HepG2 (cell line): ENCODE data around the gene MFNG. TPM values are rescaled to one million over a fixed set of nuclear protein-coding genes. Genes with fewer than 3 reads are reported as not detected.

Source experiments
- ASH2L ChIP-seq: fragments of 300-600, 200-600 bp; sonication (generic); IDR thresholded peaks from 2 replicates; pipeline ENCODE4 v1.7.0; 2017; ENCODE audit warnings: low read depth, mild to moderate bottlenecking, moderate library complexity, mixed read lengths, low read length; ENCODE audit not compliant: insufficient read length
- ATF1 ChIP-seq: IDR thresholded peaks from 2 replicates; pipeline ENCODE4 v1.6.1; 2016; ENCODE audit warnings: mild to moderate bottlenecking, control low read depth
- EHMT2 ChIP-seq: fragments of 200-600 bp; sonication (generic); IDR thresholded peaks from 2 replicates; pipeline ENCODE4 v1.7.0; 2017; ENCODE audit warnings: antibody characterized with exemption, low read depth, low read length, borderline replicate concordance
- EP300 ChIP-seq, 3 experiments: sonication (generic) in 1 of 3; formaldehyde crosslinking in 1 of 3; IDR thresholded peaks; 2 replicates each; pipeline versions ENCODE4 v1.5.1 to v1.6.1; 2011 to 2020; ENCODE audit warnings: low read depth in 2 of 3, low read length in 2 of 3, borderline replicate concordance in 1 of 3, improper control_type of control experiment in 1 of 3, mild to moderate bottlenecking in 1 of 3, missing genetic modification reagents in 1 of 3, moderate library complexity in 1 of 3
- KDM3A ChIP-seq: IDR thresholded peaks from 2 replicates; pipeline ENCODE4 v1.6.1; 2018; ENCODE audit warnings: low read depth, missing compliant biosample characterization
- KLF9 ChIP-seq: IDR thresholded peaks from 2 replicates; pipeline ENCODE4 v1.6.1; 2016; ENCODE audit warnings: low read depth
- MIER2 ChIP-seq: IDR thresholded peaks from 2 replicates; pipeline ENCODE4 v1.6.1; 2016; ENCODE audit warnings: missing biosample characterization, missing genetic modification reagents
- MTA1 ChIP-seq: sonication (generic); formaldehyde crosslinking; IDR thresholded peaks from 2 replicates; pipeline ENCODE4 v1.4.0; 2020; ENCODE audit warnings: missing genetic modification reagents, mild to moderate bottlenecking, borderline replicate concordance
- NFE2L2 ChIP-seq: fragments of 150-350 bp; IDR thresholded peaks from 2 replicates; pipeline ENCODE4 v1.6.1; 2014; ENCODE audit warnings: low read length
- NFYB ChIP-seq: sonication (generic); formaldehyde crosslinking; IDR thresholded peaks from 2 replicates; pipeline ENCODE4 v1.4.0; 2020; ENCODE audit warnings: missing genetic modification reagents
- NR2F2 ChIP-seq: IDR thresholded peaks from 2 replicates; pipeline ENCODE4 v1.6.1; 2012; ENCODE audit warnings: low read depth, inconsistent platforms, borderline replicate concordance
- PAF1 ChIP-seq: IDR thresholded peaks from 2 replicates; pipeline ENCODE4 v1.6.1; 2016; ENCODE audit warnings: missing genetic modification reagents, missing compliant biosample characterization
- PAX8 ChIP-seq: sonication (generic); formaldehyde crosslinking; IDR thresholded peaks from 2 replicates; pipeline ENCODE4 v1.8.0; 2022; ENCODE audit warnings: mild to moderate bottlenecking, missing genetic modification reagents, borderline replicate concordance
- RAD21 ChIP-seq: fragments of 450-650 bp; formaldehyde crosslinking; IDR thresholded peaks from 2 replicates; pipeline ENCODE4 v1.5.0; 2020; ENCODE audit warnings: mild to moderate bottlenecking
- SIX4 ChIP-seq: sonication (generic); formaldehyde crosslinking; IDR thresholded peaks from 2 replicates; pipeline ENCODE4 v1.4.0; 2020; ENCODE audit warnings: missing genetic modification reagents
- SPEN ChIP-seq: sonication (generic); formaldehyde crosslinking; IDR thresholded peaks from 2 replicates; pipeline ENCODE4 v1.5.1; 2020; ENCODE audit warnings: low read depth, mild to moderate bottlenecking, missing genetic modification reagents
- SRSF1 ChIP-seq: fragments of 200-400 bp; formaldehyde crosslinking; optimal IDR thresholded peaks from 2 replicates; pipeline ENCODE3; 2017; ENCODE audit warnings: mild to moderate bottlenecking, low read depth, low read length, moderate library complexity
- TBX2 ChIP-seq: sonication (generic); formaldehyde crosslinking; IDR thresholded peaks from 2 replicates; pipeline ENCODE4 v1.5.0; 2020; ENCODE audit warnings: missing genetic modification reagents, mild to moderate bottlenecking, borderline replicate concordance
- ZNF12 ChIP-seq: sonication (generic); formaldehyde crosslinking; IDR thresholded peaks from 2 replicates; pipeline ENCODE4 v1.5.0; 2020; ENCODE audit warnings: missing genetic modification reagents
- ZNF354B ChIP-seq: sonication (generic); formaldehyde crosslinking; IDR thresholded peaks from 2 replicates; pipeline ENCODE4 v1.8.0; 2022; ENCODE audit warnings: mild to moderate bottlenecking, missing genetic modification reagents
- ZNF552 ChIP-seq: sonication (generic); formaldehyde crosslinking; IDR thresholded peaks from 2 replicates; pipeline ENCODE4 v1.9.0; 2022; ENCODE audit warnings: missing genetic modification reagents, mild to moderate bottlenecking, borderline replicate concordance
- ZNF562 ChIP-seq: sonication (generic); formaldehyde crosslinking; IDR thresholded peaks from 2 replicates; pipeline ENCODE4 v1.8.0; 2022; ENCODE audit warnings: missing genetic modification reagents, borderline replicate concordance
- ZNF670 ChIP-seq: sonication (generic); formaldehyde crosslinking; IDR thresholded peaks from 2 replicates; pipeline ENCODE4 v1.8.0; 2022; ENCODE audit warnings: mild to moderate bottlenecking, missing genetic modification reagents, borderline replicate concordance
- polyA plus RNA-seq, 8 experiments: library from polyadenylated mRNA; depleted of rRNA in 3 of 8; stranded (reverse) in 7 of 8; unstranded in 1 of 8; fragments of >200 nt; fragmentation: Illumina TruSeq in 4 of 8; extraction: Trizol in 4 of 8; gene quantifications; 2 replicates each; pipeline versions ENCODE4 v1.2.1 to v1.2.3, GENCODE V29; 2011 to 2016; ENCODE audit warnings: low read depth in 4 of 8, missing spikeins in 1 of 8, mixed read lengths in 1 of 8; ENCODE audit not compliant: insufficient read depth in 1 of 8
- total RNA-seq, 5 experiments: library from RNA; depleted of rRNA; stranded (reverse); fragments of >200 nt; fragmentation: Illumina TruSeq; extraction: Trizol; gene quantifications; 2 replicates each; pipeline ENCODE4 v1.2.3, GENCODE V29; 2016; ENCODE audit warnings: low read depth in 1 of 5
- TF ChIP-seq, protein P1 (sequence below), 2 experiments: sonication (generic) in 1 of 2; formaldehyde crosslinking in 1 of 2; IDR thresholded peaks; 2 replicates each; pipeline versions ENCODE4 v1.4.0 to v1.6.1; 2016 to 2020; ENCODE audit warnings: borderline replicate concordance in 1 of 2, low read depth in 1 of 2, mild to moderate bottlenecking in 1 of 2, missing genetic modification reagents in 1 of 2
- TF ChIP-seq, protein P2 (sequence below): IDR thresholded peaks from 2 replicates; pipeline ENCODE4 v1.6.1; 2016; ENCODE audit warnings: mild to moderate bottlenecking, missing biosample characterization, missing genetic modification reagents
- TF ChIP-seq, protein P3 (sequence below): sonication (generic); formaldehyde crosslinking; IDR thresholded peaks from 2 replicates; pipeline ENCODE4 v1.5.1; 2020; ENCODE audit warnings: mild to moderate bottlenecking, missing genetic modification reagents, borderline replicate concordance
- TF ChIP-seq, protein P4 (sequence below): sonication (generic); formaldehyde crosslinking; IDR thresholded peaks from 2 replicates; pipeline ENCODE4 v1.8.1; 2023; ENCODE audit warnings: mild to moderate bottlenecking, missing genetic modification reagents, borderline replicate concordance

Gene MFNG
- total and polyA plus RNA-seq, 2 of the 13 experiments (the other 11 are each of a cell fraction or from before 2014, with no cell fraction given), result 1.0 to 11.7 TPM

DNA sequence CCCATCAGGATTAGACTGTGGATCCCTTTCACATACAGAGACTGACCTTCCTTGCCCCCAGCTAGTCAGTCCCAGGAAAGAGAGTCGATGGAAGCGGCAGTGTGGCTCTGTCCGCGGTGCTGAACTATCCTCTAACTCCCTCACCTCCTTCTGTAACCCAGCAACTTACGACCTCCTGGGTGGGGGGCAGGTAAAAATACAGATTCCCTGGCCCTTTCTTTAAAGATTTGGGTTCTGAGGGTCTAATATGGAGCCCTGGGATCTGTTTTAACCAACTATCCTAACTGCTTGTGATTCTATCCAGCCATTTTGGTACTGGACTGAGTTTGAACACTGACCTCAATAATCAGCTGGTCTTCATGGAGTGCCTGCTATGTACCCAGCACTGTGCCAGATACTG is 23.2 kb downstream of the MFNG start (continued):
- TF ChIP-seq, protein P1, sequence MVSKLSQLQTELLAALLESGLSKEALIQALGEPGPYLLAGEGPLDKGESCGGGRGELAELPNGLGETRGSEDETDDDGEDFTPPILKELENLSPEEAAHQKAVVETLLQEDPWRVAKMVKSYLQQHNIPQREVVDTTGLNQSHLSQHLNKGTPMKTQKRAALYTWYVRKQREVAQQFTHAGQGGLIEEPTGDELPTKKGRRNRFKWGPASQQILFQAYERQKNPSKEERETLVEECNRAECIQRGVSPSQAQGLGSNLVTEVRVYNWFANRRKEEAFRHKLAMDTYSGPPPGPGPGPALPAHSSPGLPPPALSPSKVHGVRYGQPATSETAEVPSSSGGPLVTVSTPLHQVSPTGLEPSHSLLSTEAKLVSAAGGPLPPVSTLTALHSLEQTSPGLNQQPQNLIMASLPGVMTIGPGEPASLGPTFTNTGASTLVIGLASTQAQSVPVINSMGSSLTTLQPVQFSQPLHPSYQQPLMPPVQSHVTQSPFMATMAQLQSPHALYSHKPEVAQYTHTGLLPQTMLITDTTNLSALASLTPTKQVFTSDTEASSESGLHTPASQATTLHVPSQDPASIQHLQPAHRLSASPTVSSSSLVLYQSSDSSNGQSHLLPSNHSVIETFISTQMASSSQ (IDR thresholded peaks at IDR 0.05; ENCODE audit: low read depth), result no peak
- TF ChIP-seq, protein P1 (CRISPR knock-in tag; IDR thresholded peaks at IDR 0.05; ENCODE audit: borderline replicate concordance), result no peak
- TF ChIP-seq SPEN (CRISPR knock-in tag), result no peak
- no peak for TF ChIP-seq ATF1 (CRISPR knock-in tag)
- no peak for TF ChIP-seq ASH2L
- TF ChIP-seq EP300 (IDR thresholded peaks at IDR 0.05; ENCODE audit: low read depth in 2 of 2, low read length in 2 of 2), result no peak
- no peak for TF ChIP-seq EP300 (CRISPR knock-in tag; IDR thresholded peaks at IDR 0.05; ENCODE audit: borderline replicate concordance)
- TF ChIP-seq KDM3A (CRISPR knock-in tag), result no peak
- TF ChIP-seq RAD21 (CRISPR knock-in tag), result no peak
- no peak for TF ChIP-seq ZNF552 (CRISPR knock-in tag)
- TF ChIP-seq MIER2 (CRISPR knock-in tag), result peak; percentile 97
- no peak for TF ChIP-seq SIX4
- TF ChIP-seq TBX2 (CRISPR knock-in tag), result no peak
- no peak for TF ChIP-seq ZNF354B
- no peak for TF ChIP-seq NFYB (CRISPR knock-in tag)
- 0 out of 2 replicates have a peak, but pooled peaks have one; percentile 55 for TF ChIP-seq EHMT2
- TF ChIP-seq, protein P2, sequence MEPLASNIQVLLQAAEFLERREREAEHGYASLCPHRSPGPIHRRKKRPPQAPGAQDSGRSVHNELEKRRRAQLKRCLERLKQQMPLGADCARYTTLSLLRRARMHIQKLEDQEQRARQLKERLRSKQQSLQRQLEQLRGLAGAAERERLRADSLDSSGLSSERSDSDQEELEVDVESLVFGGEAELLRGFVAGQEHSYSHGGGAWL, result no peak
- no peak for TF ChIP-seq NFE2L2
- TF ChIP-seq, protein P3, sequence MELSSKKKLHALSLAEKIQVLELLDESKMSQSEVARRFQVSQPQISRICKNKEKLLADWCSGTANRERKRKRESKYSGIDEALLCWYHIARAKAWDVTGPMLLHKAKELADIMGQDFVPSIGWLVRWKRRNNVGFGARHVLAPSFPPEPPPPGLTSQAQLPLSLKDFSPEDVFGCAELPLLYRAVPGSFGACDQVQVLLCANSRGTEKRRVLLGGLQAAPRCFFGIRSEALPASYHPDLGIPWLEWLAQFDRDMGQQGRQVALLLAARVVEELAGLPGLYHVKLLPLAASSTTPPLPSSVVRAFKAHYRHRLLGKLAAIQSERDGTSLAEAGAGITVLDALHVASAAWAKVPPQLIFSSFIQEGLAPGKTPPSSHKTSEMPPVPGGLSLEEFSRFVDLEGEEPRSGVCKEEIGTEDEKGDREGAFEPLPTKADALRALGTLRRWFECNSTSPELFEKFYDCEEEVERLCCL (CRISPR knock-in tag), result no peak
- TF ChIP-seq KLF9 (CRISPR knock-in tag), result no peak
- TF ChIP-seq ZNF670, result no peak
- no peak for TF ChIP-seq SRSF1
- TF ChIP-seq PAF1 (CRISPR knock-in tag), result no peak
- TF ChIP-seq ZNF12 (CRISPR knock-in tag), result no peak
- TF ChIP-seq MTA1 (CRISPR knock-in tag), result no peak
- TF ChIP-seq, protein P4, sequence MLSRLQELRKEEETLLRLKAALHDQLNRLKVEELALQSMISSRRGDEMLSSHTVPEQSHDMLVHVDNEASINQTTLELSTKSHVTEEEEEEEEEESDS (CRISPR knock-in tag), result no peak
- no peak for TF ChIP-seq ZNF562 (CRISPR knock-in tag)
- TF ChIP-seq PAX8, result no peak
- TF ChIP-seq NR2F2, result no peak
